ENCODE data around the gene LRRC17. TPM values are rescaled to one million over a fixed set of nuclear protein-coding genes. Genes with fewer than 3 reads are reported as not detected.

LRRC17 gene
- total RNA-seq, 1 experiment from 2014 or later = 0.39 TPM

DNA sequence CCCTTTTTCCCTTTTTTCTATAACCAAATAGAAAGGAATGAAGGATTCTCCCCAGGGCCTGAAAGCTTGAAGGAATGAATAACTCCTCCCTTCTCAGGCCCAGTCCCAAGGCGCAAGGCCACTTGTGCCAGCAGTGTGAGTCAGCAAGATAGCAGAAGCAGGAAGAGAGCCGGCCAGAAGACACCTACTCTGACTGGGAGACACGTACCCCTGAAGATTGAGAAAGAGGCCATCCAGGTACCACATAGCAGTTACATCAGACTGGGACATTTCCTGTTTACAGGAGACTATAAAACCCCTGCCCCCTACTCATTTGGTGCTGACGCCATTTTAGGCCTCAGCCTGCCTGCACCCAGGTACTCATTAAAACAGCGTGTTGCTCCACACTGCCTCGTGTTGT is 65.5 kb downstream of the LRRC17 start:
- DNase-seq = no peak
- intact Hi-C loops (cut with micrococcal nuclease; ENCODE audit: unreplicated experiment) = no loop called here
- TF ChIP-seq, protein P1, sequence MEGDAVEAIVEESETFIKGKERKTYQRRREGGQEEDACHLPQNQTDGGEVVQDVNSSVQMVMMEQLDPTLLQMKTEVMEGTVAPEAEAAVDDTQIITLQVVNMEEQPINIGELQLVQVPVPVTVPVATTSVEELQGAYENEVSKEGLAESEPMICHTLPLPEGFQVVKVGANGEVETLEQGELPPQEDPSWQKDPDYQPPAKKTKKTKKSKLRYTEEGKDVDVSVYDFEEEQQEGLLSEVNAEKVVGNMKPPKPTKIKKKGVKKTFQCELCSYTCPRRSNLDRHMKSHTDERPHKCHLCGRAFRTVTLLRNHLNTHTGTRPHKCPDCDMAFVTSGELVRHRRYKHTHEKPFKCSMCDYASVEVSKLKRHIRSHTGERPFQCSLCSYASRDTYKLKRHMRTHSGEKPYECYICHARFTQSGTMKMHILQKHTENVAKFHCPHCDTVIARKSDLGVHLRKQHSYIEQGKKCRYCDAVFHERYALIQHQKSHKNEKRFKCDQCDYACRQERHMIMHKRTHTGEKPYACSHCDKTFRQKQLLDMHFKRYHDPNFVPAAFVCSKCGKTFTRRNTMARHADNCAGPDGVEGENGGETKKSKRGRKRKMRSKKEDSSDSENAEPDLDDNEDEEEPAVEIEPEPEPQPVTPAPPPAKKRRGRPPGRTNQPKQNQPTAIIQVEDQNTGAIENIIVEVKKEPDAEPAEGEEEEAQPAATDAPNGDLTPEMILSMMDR (IDR thresholded peaks at IDR 0.05; ENCODE audit: insufficient read depth in 1 of 2, low read depth in 1 of 2, low read length in 1 of 2, severe bottlenecking in 1 of 2, unreplicated experiment in 1 of 2) = no peak
- Mint-ChIP-seq H3K4me1 (ENCODE audit: low read depth, unreplicated experiment) (no peaks in the 10 kb centered on the region), H3K27me3 (ENCODE audit: insufficient read depth, unreplicated experiment) (no peaks in the 10 kb centered on the region), H3K36me3 (ENCODE audit: insufficient read depth, unreplicated experiment) (no peaks in the 10 kb centered on the region), H3K9me3 (ENCODE audit: unreplicated experiment) (no peaks in the 10 kb centered on the region), H3K27ac (ENCODE audit: unreplicated experiment) (no peak overlapping the region), H3K4me3 (ENCODE audit: unreplicated experiment) (no peak overlapping the region)
- no peaks in the 10 kb centered on the region for H3K27me3 ChIP-seq (replicated peaks; ENCODE audit: control insufficient read depth, insufficient read depth, low read length)
- no peaks in the 10 kb centered on the region for H3K4me1 ChIP-seq
- no peaks in the 10 kb centered on the region for H3K36me3 ChIP-seq (ENCODE audit: control insufficient read depth, insufficient read depth, low read length)
- POLR2A ChIA-PET = no interaction called here
- CTCF ChIA-PET = no interaction called here
- H3K9me3 ChIP-seq = no peaks in the 10 kb centered on the region
- H3K4me3 ChIP-seq (ENCODE audit: low read depth, low read length) = no peak overlapping the region
- BruUV-seq (replicated peaks) = no TSS peak

DNA sequence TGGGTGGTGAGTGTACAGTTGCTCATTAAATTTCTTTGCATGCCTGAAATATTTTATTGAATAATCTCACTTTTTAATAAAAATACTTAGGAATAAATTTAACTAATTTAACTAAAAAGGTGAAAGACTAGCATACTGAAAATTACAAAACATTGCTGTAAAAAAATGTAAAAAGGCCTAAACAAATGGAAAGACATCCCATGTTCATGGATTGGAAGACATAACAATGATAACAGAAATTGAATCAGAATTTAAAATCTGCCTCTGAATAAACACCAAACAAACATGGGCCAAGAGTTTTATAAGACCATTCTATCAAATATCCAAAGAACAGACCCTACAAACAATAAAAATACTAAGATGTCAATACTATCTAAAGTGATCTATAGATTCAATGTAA is 66.9 kb downstream of the LRRC17 start:
- Mint-ChIP-seq H3K9me3 (ENCODE audit: unreplicated experiment) (no peaks in the 10 kb centered on the region), H3K27me3 (ENCODE audit: insufficient read depth, unreplicated experiment) (no peaks in the 10 kb centered on the region), H3K4me1 (ENCODE audit: low read depth, unreplicated experiment) (no peaks in the 10 kb centered on the region), H3K27ac (ENCODE audit: unreplicated experiment) (no peak overlapping the region), H3K36me3 (ENCODE audit: insufficient read depth, unreplicated experiment) (no peaks in the 10 kb centered on the region), H3K4me3 (ENCODE audit: unreplicated experiment) (no peak overlapping the region)
- ChIA-PET POLR2A (no interaction called here), CTCF (no interaction called here)
- Histone ChIP-seq H3K9me3 (no peaks in the 10 kb centered on the region), H3K27me3 (replicated peaks; ENCODE audit: control insufficient read depth, insufficient read depth, low read length) (no peaks in the 10 kb centered on the region), H3K4me3 (ENCODE audit: low read depth, low read length) (no peak overlapping the region), H3K4me1 (0 out of 2 replicates have a peak, but pooled peaks cover 4% of the 10 kb centered on the region), H3K36me3 (ENCODE audit: control insufficient read depth, insufficient read depth, low read length) (no peaks in the 10 kb centered on the region)
- BruUV-seq (replicated peaks) = no TSS peak
- TF ChIP-seq, protein P1 (IDR thresholded peaks at IDR 0.05; ENCODE audit: insufficient read depth in 1 of 2, low read depth in 1 of 2, low read length in 1 of 2, severe bottlenecking in 1 of 2, unreplicated experiment in 1 of 2) = no peak
- no peak for DNase-seq
- intact Hi-C loops (cut with micrococcal nuclease; ENCODE audit: unreplicated experiment) = no loop called here

DNA sequence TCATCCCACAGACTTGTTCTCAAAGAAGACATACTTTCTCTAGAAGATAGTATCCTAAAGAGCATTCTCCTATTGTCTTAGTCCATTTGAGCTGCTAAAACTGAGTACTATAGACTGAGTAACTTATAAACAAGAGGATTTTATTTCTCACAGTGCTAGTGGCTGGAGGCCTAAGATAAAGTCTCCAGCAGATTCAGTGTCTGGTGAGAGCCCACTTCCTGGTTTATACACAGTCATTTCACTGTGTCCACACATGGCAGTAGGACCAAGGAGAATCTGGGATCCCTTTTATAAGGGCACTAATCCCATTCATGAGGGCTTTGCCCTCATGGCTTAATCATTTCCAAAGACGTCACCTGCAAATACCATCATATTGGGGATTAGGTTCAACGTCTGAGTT is 68.7 kb downstream of the LRRC17 start:
- no peak for DNase-seq
- H3K4me3 Mint-ChIP-seq (ENCODE audit: unreplicated experiment) = no peak overlapping the region
- TF ChIP-seq, protein P1 (IDR thresholded peaks at IDR 0.05; ENCODE audit: insufficient read depth in 1 of 2, low read depth in 1 of 2, low read length in 1 of 2, severe bottlenecking in 1 of 2, unreplicated experiment in 1 of 2) = no peak
- H3K9me3 Mint-ChIP-seq (ENCODE audit: unreplicated experiment) = no peaks in the 10 kb centered on the region
- ChIA-PET POLR2A (no interaction called here), CTCF (no interaction called here)
- no peaks in the 10 kb centered on the region for H3K36me3 Mint-ChIP-seq (ENCODE audit: insufficient read depth, unreplicated experiment)
- no peaks in the 10 kb centered on the region for H3K27me3 ChIP-seq (replicated peaks; ENCODE audit: control insufficient read depth, insufficient read depth, low read length)
- no peaks in the 10 kb centered on the region for H3K4me1 Mint-ChIP-seq (ENCODE audit: low read depth, unreplicated experiment)
- no peaks in the 10 kb centered on the region for H3K36me3 ChIP-seq (ENCODE audit: control insufficient read depth, insufficient read depth, low read length)
- H3K9me3 ChIP-seq = no peaks in the 10 kb centered on the region
- no peak overlapping the region for H3K27ac Mint-ChIP-seq (ENCODE audit: unreplicated experiment)
- no peaks in the 10 kb centered on the region for H3K27me3 Mint-ChIP-seq (ENCODE audit: insufficient read depth, unreplicated experiment)
- H3K4me1 ChIP-seq = 0 out of 2 replicates have a peak, but pooled peaks cover 4% of the 10 kb centered on the region
- intact Hi-C loops (cut with micrococcal nuclease; ENCODE audit: unreplicated experiment) = no loop called here
- no peak overlapping the region for H3K4me3 ChIP-seq (ENCODE audit: low read depth, low read length)
- no TSS peak for BruUV-seq (replicated peaks)

All from Caco-2 (cell line).